Stimulated activated CD8-positive, alpha-beta memory T cell treated with anti-CD3 and anti-CD28 coated beads, Interleukin-2, amount 100 ng/mL, for 48 hours (primary cell): ENCODE data around the gene CCDC28A.

Experiments used
- DNase-seq, 2 donors: peaks; one replicate each; pipeline ENCODE4 v3.0.0-alpha.2; 2020; ENCODE audit warnings: low read depth in 2 of 2

The CCDC28A gene

GRCh38 chr6:138795809-138796603, 22.4 kb downstream of the CCDC28A start, which contains the start of gene ECT2L:
TSS of gene ECT2L (plus strand) at chr6:138796087. CDS start at chr6:138813275, 17,188 bp downstream.
- DNase-seq, result no peak

- no peak for DNase-seq
Measured at GRCh38 chr6:138796771-138797170, 23.2 kb downstream of the CCDC28A start.

GRCh38 chr6:138797806-138798446, 24.4 kb downstream of the CCDC28A start:
- DNase-seq, result no peak

- no peak for DNase-seq
Measured at GRCh38 chr6:138800377-138801150, 27.0 kb downstream of the CCDC28A start.

- DNase-seq, result no peak
Measured at GRCh38 chr6:138803331-138803730, 29.8 kb downstream of the CCDC28A start.

GRCh38 chr6:138803861-138804260, 30.3 kb downstream of the CCDC28A start:
- DNase-seq, result no peak

GRCh38 chr6:138805016-138805765, 31.6 kb downstream of the CCDC28A start:
- no peak for DNase-seq

GRCh38 chr6:138806889-138807288, 33.3 kb downstream of the CCDC28A start:
- no peak for DNase-seq

GRCh38 chr6:138809677-138810076, 36.1 kb downstream of the CCDC28A start:
- DNase-seq, result no peak

GRCh38 chr6:138811866-138812265, 38.3 kb downstream of the CCDC28A start:
- DNase-seq, result no peak

GRCh38 chr6:138814179-138814834, 40.7 kb downstream of the CCDC28A start:
- DNase-seq, result no peak

GRCh38 chr6:138815221-138815620, 41.7 kb downstream of the CCDC28A start:
- DNase-seq, result no peak

- DNase-seq, result no peak
Measured at GRCh38 chr6:138815797-138816528, 42.4 kb downstream of the CCDC28A start.

GRCh38 chr6:138817799-138818198, 44.2 kb downstream of the CCDC28A start:
- DNase-seq, result no peak

- no peak for DNase-seq
Measured at GRCh38 chr6:138818496-138819194, 45.1 kb downstream of the CCDC28A start.

- DNase-seq, result no peak
Measured at GRCh38 chr6:138821519-138821918, 48.0 kb downstream of the CCDC28A start.

GRCh38 chr6:138824482-138825144, 51.0 kb downstream of the CCDC28A start:
- peak in 1 of 2 donors; percentile 5 for DNase-seq

GRCh38 chr6:138830248-138830647, 56.7 kb downstream of the CCDC28A start:
- DNase-seq, result no peak

- DNase-seq, result no peak
Measured at GRCh38 chr6:138832182-138832581, 58.6 kb downstream of the CCDC28A start.
